IPS-11a (cell line): ENCODE measurements around the gene ANKS3.

Experiments
- H3K4me3 ChIP-seq: one replicate; pipeline ENCODE4 v1.5.1; 2013; ENCODE audit warnings: low read depth, low read length, control low read depth

The ANKS3 gene

DNA sequence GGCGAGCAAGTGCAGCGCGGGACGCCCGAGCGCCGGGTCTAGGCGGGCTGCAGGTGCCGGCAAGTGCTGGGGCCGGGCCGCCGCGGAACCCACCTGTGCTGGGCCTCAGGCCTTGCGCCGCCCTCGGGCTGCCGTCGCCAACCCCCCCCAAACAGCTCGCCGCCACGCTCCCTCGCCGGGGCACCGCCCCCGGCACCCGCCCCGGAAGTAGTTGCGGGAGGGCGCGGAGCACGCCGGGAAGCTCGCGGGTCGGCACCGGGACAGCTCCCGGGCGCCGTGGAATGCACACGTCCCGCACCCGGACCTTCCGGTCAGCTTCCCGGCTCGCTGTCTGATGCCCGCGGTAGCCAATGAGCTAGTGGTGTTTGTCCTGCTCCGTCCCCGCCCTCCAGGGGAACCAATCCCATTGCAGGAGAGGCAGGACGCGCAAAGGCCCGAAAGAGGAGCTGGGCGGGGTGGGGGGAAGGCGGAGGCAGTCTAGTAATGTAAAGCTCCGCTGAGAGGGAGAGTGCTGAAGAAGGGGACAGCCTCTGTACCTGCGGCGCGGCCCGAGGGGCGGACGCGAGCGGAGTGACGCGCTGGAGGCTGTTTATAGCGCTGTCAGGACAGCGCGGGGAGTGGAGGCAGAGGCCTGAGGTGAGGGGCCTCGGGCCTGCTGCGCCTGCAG lies at the start of gene ANKS3, which contains the start of gene DNAAF8:
Gene ANKS3, minus strand, starts transcription at position 209 of the 667 bp plus-strand sequence. CDS start 4,122 bp downstream, outside the sequence.
Gene DNAAF8, plus strand, starts transcription at position 475 of the 667 bp plus-strand sequence. CDS start 1,978 bp downstream, outside the sequence.
- peak within 1 kb of the TSS; percentile 92 for H3K4me3 ChIP-seq

- H3K4me3 ChIP-seq = no peak overlapping the region
These were observed 49.3 kb upstream of the ANKS3 start for GRCh38 chr16:4783251-4783950.

DNA sequence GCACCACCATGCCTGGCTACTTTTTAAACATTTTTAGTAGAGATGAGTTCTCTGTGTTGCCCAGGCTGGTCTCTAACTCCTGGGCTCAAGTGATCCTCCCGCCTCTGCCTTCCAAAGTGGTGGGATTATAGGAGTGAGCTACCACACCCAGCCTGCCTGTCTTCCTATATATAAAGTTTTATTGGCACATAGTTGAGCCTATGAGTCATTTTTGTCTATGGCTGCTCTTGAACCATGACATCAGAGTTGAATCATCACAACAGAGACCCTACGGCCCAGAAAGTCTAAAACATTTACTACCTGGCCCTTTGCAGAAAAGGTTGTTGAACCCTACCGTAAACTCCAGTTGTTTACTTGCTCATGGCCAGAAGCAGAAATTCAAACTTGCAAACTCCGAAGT lies 46.2 kb upstream of the ANKS3 start:
- H3K4me3 ChIP-seq = no peak overlapping the region

DNA sequence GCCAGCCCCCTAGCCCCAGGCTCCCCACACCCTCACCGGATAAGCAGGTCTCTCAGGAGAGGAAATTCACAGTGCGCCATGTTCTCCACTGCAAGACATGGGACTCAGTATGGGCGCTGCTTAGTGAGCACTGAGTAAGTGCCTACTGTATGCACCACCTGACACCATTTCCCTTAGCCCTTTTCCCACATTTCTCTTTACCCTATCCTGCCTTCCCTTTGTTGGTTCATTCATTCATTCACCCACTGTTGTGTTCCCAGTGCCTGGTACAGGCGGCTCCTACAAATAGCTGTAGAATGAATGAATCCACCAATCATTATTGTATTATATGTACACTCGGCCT lies 44.0 kb upstream of the ANKS3 start:
- no peak overlapping the region for H3K4me3 ChIP-seq

- H3K4me3 ChIP-seq = no peak overlapping the region
These were observed 43.4 kb upstream of the ANKS3 start for GRCh38 chr16:4777339-4778049.

DNA sequence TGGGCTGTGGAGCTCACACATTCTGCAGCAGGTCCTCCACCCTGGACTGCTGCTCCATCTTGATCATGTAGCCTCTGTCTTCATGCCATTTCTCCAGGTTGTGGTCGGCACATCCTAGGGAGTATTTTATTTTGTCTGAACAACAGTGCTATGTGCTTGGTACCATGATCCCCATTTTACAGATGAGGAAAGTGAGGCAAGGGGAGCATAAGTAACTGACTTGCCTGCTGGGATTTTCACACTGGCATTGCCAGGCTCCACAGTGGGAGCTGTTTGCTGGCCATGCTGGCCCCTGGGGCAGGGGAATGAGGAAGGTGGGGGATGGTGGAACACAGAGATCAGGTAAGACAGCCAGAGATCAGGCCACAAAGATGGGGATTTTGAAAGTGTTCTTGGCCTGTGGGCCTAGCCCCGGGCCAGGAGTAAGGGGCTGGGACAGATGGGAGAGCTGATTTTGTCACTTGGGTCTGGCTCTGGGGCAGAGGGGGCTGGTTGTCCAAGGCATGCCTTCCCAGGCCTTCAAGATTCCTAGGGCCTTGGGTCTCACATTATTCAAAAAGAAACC lies 42.2 kb upstream of the ANKS3 start:
- H3K4me3 ChIP-seq = no peak overlapping the region

DNA sequence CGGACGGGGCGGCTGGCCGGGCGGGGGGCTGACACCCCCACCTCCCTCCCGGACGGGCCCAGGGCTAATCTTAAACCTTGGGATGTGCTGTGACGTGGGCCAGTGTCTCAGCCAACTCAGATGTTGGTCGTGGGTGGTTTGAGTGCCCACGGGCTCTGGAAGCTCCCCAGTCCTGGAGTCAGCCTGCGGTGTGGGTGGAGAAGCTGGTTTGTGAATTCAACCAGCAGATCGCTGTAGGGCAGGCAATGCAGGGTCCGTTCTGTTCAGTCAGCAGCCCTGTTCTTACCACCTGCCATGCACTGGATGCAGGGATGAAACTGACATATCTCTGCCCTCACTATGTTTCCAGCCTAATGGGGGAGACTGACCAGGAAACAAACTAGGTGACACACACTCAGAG lies 40.9 kb upstream of the ANKS3 start:
- no peak overlapping the region for H3K4me3 ChIP-seq

GRCh38 chr16:4772351-4772750 lies 38.3 kb upstream of the ANKS3 start:
- no peak overlapping the region for H3K4me3 ChIP-seq

- H3K4me3 ChIP-seq = no peak overlapping the region
These were observed 37.6 kb upstream of the ANKS3 start for GRCh38 chr16:4771646-4772045.

GRCh38 chr16:4769306-4769638 lies 35.2 kb upstream of the ANKS3 start:
- peak overlapping the region; percentile 41 for H3K4me3 ChIP-seq

GRCh38 chr16:4768549-4769305 lies 34.7 kb upstream of the ANKS3 start:
- H3K4me3 ChIP-seq = peak overlapping the region; percentile 41

GRCh38 chr16:4767872-4768548 lies 33.9 kb upstream of the ANKS3 start:
- H3K4me3 ChIP-seq = peak overlapping the region; percentile 29

- H3K4me3 ChIP-seq = peak within 1 kb of the TSS; percentile 80
These were observed 33.0 kb upstream of the ANKS3 start, which contains the start of gene ZNF500 for GRCh38 chr16:4766875-4767628. ZNF500 (minus strand) TSS chr16:4767162; CDS start chr16:4765978, 1,184 bp downstream.

GRCh38 chr16:4765511-4766474 lies 31.7 kb upstream of the ANKS3 start:
- peak overlapping the region; percentile 80 for H3K4me3 ChIP-seq

GRCh38 chr16:4763791-4764190 lies 29.7 kb upstream of the ANKS3 start:
- no peak overlapping the region for H3K4me3 ChIP-seq

- H3K4me3 ChIP-seq = no peak overlapping the region
These were observed 28.1 kb upstream of the ANKS3 start for GRCh38 chr16:4762205-4762604.

DNA sequence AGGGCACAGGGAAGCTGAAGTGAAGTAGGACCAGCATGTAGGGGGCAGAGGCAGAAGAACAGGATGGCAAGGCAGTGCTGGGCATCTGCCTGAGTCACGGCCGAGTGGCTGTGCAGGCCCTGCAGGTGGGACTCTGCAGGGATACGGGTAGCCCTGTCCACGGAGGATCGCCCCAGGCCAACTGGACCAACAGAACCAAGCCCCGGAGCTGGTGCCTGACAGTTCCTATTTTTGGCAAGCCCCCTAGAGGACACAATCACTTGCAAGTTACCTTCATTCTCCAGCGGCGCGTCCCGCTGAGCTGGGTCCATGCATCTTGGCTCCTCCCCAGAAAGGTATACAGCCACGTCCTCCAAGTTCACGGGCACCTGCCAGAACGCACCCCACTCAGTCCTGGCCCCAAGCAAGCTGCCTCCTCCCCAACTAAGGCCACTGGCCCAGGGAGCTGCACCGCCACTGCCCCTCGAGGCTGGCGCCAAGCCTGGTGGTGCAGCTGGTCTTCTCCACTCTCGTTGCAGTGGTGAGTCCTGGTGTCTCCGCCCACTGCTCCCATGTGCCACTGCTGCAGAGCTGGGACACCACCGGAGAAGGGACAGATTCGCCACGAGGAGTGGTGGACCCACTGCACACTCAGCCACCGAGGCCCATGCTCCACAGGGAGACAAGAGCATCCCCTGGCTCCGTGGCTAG lies 26.3 kb upstream of the ANKS3 start:
- no peak overlapping the region for H3K4me3 ChIP-seq

DNA sequence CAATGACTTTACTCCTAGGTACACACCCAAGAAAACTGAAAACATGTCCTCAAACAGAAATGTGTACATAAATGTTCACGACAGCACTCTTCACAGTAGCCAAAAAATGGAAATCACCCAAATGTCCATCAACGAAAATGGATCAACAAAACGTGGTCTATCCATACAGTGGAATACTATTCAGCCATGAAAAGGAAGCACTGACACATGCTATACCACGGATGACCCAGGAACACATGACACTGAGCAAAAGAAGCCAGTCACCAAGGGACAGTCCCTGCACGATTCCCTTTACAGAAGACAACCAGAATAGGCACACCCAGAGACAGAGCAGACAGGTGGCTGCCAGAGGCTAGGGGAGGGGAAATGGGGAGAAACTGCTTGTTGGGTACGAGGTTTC lies 21.6 kb upstream of the ANKS3 start:
- no peak overlapping the region for H3K4me3 ChIP-seq
